BE2C (cell line): ENCODE results near the gene CHRNA4.

ENCODE experiments used
- DNase-seq: peaks from one replicate; pipeline ENCODE4 v3.0.0-alpha.2; 2020
- H3K27me3 ChIP-seq: fragments of 250-450 bp; sonication (Bioruptor Pico); 2 replicates; pipeline ENCODE4 v1.5.1; 2020; ENCODE audit warnings: mild to moderate bottlenecking
- H3K36me3 ChIP-seq: fragments of 250-450 bp; sonication (Bioruptor Pico); 2 replicates; pipeline ENCODE4 v1.5.1; 2020; ENCODE audit warnings: mild to moderate bottlenecking
- H3K4me1 ChIP-seq: fragments of 250-450 bp; sonication (Bioruptor Pico); 2 replicates; pipeline ENCODE4 v1.5.1; 2020
- H3K4me3 ChIP-seq: 2 replicates; pipeline ENCODE4 v1.5.1; 2011; ENCODE audit warnings: low read depth, low read length
- H3K9me3 ChIP-seq: fragments of 250-450 bp; sonication (Bioruptor Pico); 2 replicates; pipeline ENCODE4 v1.5.1; 2020
- TF ChIP-seq, protein P1 (sequence below): IDR thresholded peaks from 2 replicates; pipeline ENCODE4 v1.5.1; 2012; ENCODE audit warnings: mild to moderate bottlenecking, low read depth, low read length

The CHRNA4 gene

DNA sequence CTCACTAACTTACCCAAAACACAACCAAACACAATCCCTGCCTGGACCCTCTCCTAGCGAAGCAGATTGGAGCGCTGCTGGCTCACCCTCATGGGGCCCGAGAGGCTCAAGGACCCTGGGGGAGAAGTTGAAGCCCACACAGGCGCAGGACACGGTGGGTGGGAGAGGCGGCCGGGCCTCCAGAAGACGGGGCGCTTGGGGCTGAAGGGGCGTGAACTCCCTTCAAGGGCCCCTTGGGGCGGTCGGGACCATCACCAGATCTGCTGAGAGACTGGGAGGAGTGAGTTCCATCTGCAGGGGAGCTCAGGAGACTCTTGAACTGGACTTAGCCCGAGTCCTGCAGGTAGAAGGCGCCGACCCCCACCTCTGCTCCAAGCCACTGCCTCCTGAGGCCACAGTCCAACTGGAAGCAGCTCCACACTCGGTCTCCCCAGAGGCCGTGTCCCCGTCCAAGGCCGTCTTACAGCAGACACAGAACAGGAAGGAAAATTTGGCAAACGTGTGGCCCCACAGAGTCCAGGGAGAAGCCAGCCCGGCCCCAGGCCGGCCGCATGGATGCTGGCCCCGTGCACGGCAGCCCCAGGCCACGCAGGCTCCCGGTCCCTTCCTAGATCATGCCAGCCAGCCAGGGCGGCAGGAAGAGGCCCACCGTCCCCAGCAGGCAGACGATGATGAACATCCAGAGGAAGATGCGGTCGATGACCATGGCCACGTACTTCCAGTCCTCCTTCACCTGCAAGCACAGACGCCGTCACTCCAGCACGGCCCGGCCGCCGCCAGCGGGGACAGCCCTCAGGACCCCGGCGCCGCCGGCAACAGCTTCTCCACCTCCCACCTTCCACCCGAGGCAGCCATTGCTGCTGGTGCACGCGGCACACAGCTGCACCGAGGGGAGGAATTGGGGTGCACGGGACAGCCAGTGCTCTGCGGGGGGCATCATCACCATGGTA is 14.7 kb downstream of the CHRNA4 start:
- H3K36me3 ChIP-seq = no peaks in the 10 kb centered on the region
- H3K4me1 ChIP-seq = 0 out of 2 replicates have a peak, but pooled peaks cover 2% of the 10 kb centered on the region
- DNase-seq = no peak
- H3K27me3 ChIP-seq = peaks cover 5% of the 10 kb centered on the region
- H3K4me3 ChIP-seq = no peak overlapping the region
- no peaks in the 10 kb centered on the region for H3K9me3 ChIP-seq
- TF ChIP-seq, protein P1, sequence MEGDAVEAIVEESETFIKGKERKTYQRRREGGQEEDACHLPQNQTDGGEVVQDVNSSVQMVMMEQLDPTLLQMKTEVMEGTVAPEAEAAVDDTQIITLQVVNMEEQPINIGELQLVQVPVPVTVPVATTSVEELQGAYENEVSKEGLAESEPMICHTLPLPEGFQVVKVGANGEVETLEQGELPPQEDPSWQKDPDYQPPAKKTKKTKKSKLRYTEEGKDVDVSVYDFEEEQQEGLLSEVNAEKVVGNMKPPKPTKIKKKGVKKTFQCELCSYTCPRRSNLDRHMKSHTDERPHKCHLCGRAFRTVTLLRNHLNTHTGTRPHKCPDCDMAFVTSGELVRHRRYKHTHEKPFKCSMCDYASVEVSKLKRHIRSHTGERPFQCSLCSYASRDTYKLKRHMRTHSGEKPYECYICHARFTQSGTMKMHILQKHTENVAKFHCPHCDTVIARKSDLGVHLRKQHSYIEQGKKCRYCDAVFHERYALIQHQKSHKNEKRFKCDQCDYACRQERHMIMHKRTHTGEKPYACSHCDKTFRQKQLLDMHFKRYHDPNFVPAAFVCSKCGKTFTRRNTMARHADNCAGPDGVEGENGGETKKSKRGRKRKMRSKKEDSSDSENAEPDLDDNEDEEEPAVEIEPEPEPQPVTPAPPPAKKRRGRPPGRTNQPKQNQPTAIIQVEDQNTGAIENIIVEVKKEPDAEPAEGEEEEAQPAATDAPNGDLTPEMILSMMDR = no peak

DNA sequence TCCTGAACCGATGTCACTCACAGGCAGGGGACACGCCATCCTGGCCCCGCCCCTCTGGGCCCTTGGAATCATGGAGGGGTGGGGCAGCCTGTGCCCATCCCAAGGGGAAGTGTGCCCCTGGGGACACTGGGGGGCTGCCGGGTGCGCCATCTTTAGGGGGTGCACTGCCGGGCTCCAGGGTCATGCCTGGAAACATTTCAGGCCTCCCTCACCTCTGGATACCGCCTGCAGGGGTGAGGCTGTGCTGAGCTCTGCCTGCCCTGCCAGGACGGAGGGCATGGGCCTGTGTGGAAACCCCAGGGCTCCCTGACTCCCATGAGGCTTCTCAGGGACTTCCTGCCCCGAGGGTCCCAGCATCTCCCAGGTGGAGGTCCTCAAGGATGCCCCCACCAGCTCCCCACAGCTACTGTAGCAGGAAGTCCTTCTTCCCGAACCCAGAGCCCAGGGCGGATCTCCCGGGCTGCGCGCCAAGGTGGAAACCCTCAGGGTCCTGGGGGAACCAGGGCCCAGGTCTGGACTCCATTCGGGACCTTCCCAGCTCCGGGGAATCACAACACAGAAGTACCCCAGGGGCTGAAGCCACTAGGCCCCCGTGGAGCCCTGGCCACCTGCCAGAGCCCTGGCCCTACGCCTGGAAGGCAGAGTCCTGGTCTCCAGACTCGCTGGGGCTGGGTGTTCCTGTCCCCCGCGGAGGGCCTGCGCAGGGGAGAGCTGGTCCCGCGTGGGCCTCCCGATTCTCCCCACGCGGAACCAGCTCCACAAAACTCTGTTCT is 15.6 kb downstream of the CHRNA4 start:
- TF ChIP-seq, protein P1 = no peak
- no peaks in the 10 kb centered on the region for H3K36me3 ChIP-seq
- DNase-seq = peak; percentile 76
- no peaks in the 10 kb centered on the region for H3K9me3 ChIP-seq
- no peak overlapping the region for H3K4me3 ChIP-seq
- peaks cover 10% of the 10 kb centered on the region for H3K27me3 ChIP-seq
- H3K4me1 ChIP-seq = 0 out of 2 replicates have a peak, but pooled peaks cover 2% of the 10 kb centered on the region

DNA sequence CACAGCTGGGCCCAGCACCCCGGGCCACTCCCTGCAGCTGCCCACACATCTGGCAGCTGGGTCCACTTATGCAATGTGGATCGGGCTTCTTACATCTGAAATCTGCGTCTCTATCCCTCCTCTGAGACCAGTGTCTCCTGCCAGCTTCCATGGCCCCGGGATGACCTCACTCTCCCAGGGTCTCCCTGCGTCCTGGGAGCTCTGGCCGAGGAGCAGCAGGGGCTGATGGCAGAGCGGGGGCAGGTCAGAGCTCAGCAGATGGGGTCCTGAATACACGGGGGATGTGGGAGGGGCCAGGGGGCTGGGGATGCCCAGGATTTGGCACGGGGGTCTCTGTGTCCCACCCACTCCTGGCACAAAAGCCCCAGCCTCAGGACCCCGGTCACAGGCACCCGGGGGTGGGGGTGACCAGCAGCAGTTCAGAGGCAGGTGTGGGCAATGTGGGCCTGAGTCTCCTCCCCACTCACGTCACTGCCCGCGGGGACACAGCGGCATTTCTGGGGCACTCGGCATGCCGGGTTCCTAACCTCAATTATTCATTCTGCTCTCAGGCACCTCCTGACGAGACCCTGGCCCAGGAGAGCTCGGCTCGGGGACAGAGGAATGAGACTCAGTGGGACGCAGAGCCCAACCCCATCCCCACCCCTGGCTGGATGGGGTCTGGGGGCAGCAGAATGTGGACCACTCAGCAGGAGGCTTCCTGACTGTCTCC is 16.4 kb downstream of the CHRNA4 start:
- H3K36me3 ChIP-seq = no peaks in the 10 kb centered on the region
- TF ChIP-seq, protein P1 = no peak
- no peak for DNase-seq
- no peak overlapping the region for H3K4me3 ChIP-seq
- peaks cover 10% of the 10 kb centered on the region for H3K27me3 ChIP-seq
- no peaks in the 10 kb centered on the region for H3K9me3 ChIP-seq
- 0 out of 2 replicates have a peak, but pooled peaks cover 2% of the 10 kb centered on the region for H3K4me1 ChIP-seq

DNA sequence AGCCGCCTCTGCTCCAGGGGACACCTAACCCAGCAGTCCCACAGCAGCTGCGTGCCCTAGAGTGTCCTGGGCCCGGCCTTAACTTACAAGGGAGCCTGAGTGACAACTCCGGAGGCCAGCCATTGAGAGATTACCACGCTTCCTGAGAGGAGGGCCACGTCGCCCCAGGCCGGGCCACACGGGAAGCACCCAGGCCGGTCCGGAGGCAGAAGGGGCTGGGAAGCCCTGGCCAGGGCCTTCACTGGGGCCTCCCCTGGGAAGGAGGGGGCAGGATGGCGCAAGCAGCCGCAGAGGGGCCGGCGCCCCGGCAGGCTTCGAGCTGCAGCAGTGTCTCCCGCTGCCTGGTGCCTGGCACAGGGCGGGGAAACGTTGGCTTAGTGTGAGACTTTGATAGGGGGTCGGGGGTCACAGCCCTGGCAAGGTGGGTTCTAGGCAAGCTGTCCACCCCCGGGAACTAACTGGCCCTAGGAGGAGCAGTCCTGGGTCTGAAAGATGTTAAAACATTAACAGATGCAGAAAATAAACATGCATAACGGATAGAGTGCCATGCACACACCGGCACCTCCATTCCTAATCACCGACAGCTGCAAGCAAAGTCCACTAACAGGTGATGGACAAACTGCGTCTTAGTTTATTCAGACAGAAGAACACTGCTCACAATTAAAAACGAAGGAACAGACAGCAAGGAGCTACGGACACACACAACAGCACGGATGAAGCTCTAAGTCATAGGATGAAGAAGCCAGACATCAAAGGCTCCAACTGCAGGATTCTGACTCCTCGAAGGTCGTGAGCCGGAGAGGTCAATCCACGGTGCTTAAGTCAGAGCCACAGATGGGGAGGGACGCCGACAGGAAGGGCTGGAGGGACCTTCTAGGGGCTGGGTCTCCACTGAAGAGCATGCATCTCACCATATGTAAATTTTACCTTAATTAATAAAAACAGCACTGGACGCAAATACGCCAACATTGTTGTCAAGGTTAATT is 17.4 kb downstream of the CHRNA4 start:
- TF ChIP-seq, protein P1 = no peak
- Histone ChIP-seq H3K27me3 (peaks cover 11% of the 10 kb centered on the region), H3K4me3 (no peak overlapping the region), H3K36me3 (no peaks in the 10 kb centered on the region), H3K4me1 (0 out of 2 replicates have a peak, but pooled peaks cover 2% of the 10 kb centered on the region), H3K9me3 (no peaks in the 10 kb centered on the region)
- no peak for DNase-seq
